Measurements from ENCODE around the gene ARHGAP19. TPM values are rescaled to one million over a fixed set of nuclear protein-coding genes. Genes with fewer than 3 reads are reported as not detected.

Gene ARHGAP19
- total RNA-seq, 5 donors from 2014 or later (not counting 1 experiment from before 2014, with no cell fraction given), result 11.0 to 18.9 (median 15.0) TPM

GRCh38 chr10:97211229-97211628 is 81.2 kb downstream of the ARHGAP19 start:
- 93% methylated on average over 9 of the region's 9 CpGs for WGBS (ENCODE audit: insufficient coverage)
- H3K27ac Mint-ChIP-seq, result no peak overlapping the region
- POLR2A ChIA-PET, result interaction anchor here in 1 of 2 donors (0.5 kb wide), 1 partner anchor 416 kb away, joined by 3 read pairs; no protein-coding TSS in a partner anchor

DNA sequence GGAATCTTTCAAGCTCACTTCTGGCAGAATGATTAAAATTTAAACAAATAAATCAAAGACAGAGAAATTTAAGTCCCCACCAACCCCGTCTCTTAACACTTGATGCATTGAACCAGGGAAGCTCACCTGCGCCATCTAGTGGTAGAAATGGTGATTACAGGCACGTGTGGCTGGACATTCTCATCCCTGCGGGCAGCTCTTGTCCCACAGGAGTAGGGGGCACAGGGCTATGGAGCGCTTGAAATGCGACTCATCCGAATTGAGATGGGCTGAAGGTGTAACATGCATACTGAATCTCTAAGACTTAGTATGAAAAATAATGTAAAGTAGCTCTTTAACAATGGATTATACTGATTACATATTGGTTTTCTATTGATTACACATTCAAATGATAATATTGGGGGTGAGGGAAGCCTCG is 81.9 kb downstream of the ARHGAP19 start:
- CTCF ChIA-PET, result interaction anchor here (0.7 to 3.3 kb wide), 35 partner anchors 8 to 814 kb away, joined by 3 to 104 read pairs (median 4); no protein-coding TSS in a partner anchor
- Histone ChIP-seq H3K36me3 (ENCODE audit: control insufficient read depth in 2 of 2, extremely low read depth in 1 of 2, insufficient read depth in 1 of 2, low read length in 1 of 2) (no peaks in the 10 kb centered on the region), H3K27ac (ENCODE audit: low read length) (no peak overlapping the region), H3K9me3 (no peaks in the 10 kb centered on the region), H3K27me3 (replicated peaks in 1 of 2; ENCODE audit: control insufficient read depth in 2 of 2, extremely low read depth in 1 of 2, insufficient read depth in 2 of 2, low read length in 1 of 2) (peaks cover 0 to 5% of the 10 kb centered on the region in 2 experiments), H3K4me3 (ENCODE audit: control insufficient read depth in 1 of 2, extremely low read depth in 1 of 2, low read length in 1 of 2) (no peak overlapping the region), H3K4me1 (ENCODE audit: control insufficient read depth in 1 of 2, extremely low read depth in 1 of 2, insufficient read depth in 2 of 2, low read length in 2 of 2) (no peaks in the 10 kb centered on the region)
- Mint-ChIP-seq H3K4me3 (no peak overlapping the region), H3K36me3 (no peaks in the 10 kb centered on the region), H3K27ac (no peak overlapping the region), H3K4me1 (no peaks in the 10 kb centered on the region), H3K27me3 (no peaks in the 10 kb centered on the region), H3K9me3 (no peaks in the 10 kb centered on the region)
- DNase-seq (peak in 34 of 35 experiments; percentile 4 to 83 (median 52)), ATAC-seq (replicated peaks in 1 of 4) (peak in 3 of 4 experiments; percentile 34 to 54 (median 44))
- 0% methylated on average over 3 of the region's 8 CpGs for WGBS (ENCODE audit: insufficient coverage)
- POLR2A ChIA-PET, result no interaction called here

More at GRCh38 chr10:97211229-97211628, 81.2 kb downstream of the ARHGAP19 start:
- H3K36me3 ChIP-seq (ENCODE audit: control insufficient read depth in 2 of 2, extremely low read depth in 1 of 2, insufficient read depth in 1 of 2, low read length in 1 of 2), result no peaks in the 10 kb centered on the region
- no peaks in the 10 kb centered on the region for H3K4me1 ChIP-seq (ENCODE audit: control insufficient read depth in 1 of 2, extremely low read depth in 1 of 2, insufficient read depth in 2 of 2, low read length in 2 of 2)
- H3K27me3 Mint-ChIP-seq, result no peaks in the 10 kb centered on the region
- ATAC-seq (replicated peaks in 1 of 4), result no peak
- no peaks in the 10 kb centered on the region for H3K4me1 Mint-ChIP-seq
- no peaks in the 10 kb centered on the region for H3K36me3 Mint-ChIP-seq
- no peaks in the 10 kb centered on the region for H3K9me3 ChIP-seq
- H3K4me3 ChIP-seq (ENCODE audit: control insufficient read depth in 1 of 2, extremely low read depth in 1 of 2, low read length in 1 of 2), result no peak overlapping the region
- H3K9me3 Mint-ChIP-seq, result no peaks in the 10 kb centered on the region
- H3K4me3 Mint-ChIP-seq, result no peak overlapping the region
- CTCF ChIA-PET, result interaction anchor here (0.5 to 3.3 kb wide), 16 partner anchors 8 to 442 kb away, joined by 3 to 104 read pairs (median 6); no protein-coding TSS in a partner anchor
- H3K27ac ChIP-seq (ENCODE audit: low read length), result no peak overlapping the region
- peaks cover 0 to 5% of the 10 kb centered on the region in 2 experiments for H3K27me3 ChIP-seq (replicated peaks in 1 of 2; ENCODE audit: control insufficient read depth in 2 of 2, extremely low read depth in 1 of 2, insufficient read depth in 2 of 2, low read length in 1 of 2)
- no peak for DNase-seq

DNA sequence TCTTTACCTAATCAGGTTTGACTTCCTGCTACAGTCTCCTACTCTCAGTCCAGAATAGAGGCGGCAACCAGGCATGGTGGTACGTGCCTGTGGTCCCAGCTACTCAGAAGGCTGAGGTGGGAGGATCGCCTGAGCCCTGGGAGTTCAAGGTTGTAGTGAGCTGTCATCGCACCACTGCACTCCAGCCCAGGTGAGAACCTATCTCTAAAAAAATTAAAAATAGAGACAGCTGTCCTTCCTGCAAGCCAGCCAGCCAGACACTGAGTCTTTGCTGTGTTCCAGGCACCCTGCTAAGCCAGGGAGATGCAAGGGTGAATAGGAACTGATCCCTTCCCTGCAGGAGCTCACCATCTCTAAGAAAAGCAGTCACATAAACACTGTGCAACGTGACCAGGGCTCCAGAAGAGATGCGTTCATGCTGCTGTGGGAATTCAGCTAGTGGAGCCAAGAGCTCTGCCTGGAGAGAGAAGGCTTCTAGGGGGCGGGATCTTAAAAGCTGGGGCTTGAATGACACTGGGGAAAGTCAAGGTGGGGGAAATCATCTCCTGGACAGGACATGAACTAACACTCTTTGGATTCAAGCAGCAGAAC is 84.6 kb downstream of the ARHGAP19 start:
- 47% methylated on average over 3 of the region's 7 CpGs for WGBS (ENCODE audit: insufficient coverage)
- Mint-ChIP-seq H3K36me3 (no peaks in the 10 kb centered on the region), H3K4me3 (no peak overlapping the region), H3K27me3 (peaks cover 0 to under 1% of the 10 kb centered on the region in 2 donors), H3K27ac (no peak overlapping the region), H3K9me3 (no peaks in the 10 kb centered on the region), H3K4me1 (no peaks in the 10 kb centered on the region)
- H3K9me3 ChIP-seq, result no peaks in the 10 kb centered on the region
- POLR2A ChIA-PET, result no interaction called here
- peaks cover 0 to 7% of the 10 kb centered on the region in 2 experiments for H3K27me3 ChIP-seq (replicated peaks in 1 of 2; ENCODE audit: control insufficient read depth in 2 of 2, extremely low read depth in 1 of 2, insufficient read depth in 2 of 2, low read length in 1 of 2)
- CTCF ChIA-PET, result interaction anchor here (0.5 to 3.2 kb wide), 4 partner anchors 10 to 29 kb away, joined by 3 to 45 read pairs (median 4); no protein-coding TSS in a partner anchor
- DNase-seq (no peak), ATAC-seq (replicated peaks in 1 of 4) (no peak)
- no peaks in the 10 kb centered on the region for H3K36me3 ChIP-seq (ENCODE audit: control insufficient read depth in 2 of 2, extremely low read depth in 1 of 2, insufficient read depth in 1 of 2, low read length in 1 of 2)
- H3K27ac ChIP-seq (ENCODE audit: low read length), result no peak overlapping the region
- H3K4me1 ChIP-seq (ENCODE audit: control insufficient read depth in 1 of 2, extremely low read depth in 1 of 2, insufficient read depth in 2 of 2, low read length in 2 of 2), result no peaks in the 10 kb centered on the region
- H3K4me3 ChIP-seq (ENCODE audit: control insufficient read depth in 1 of 2, extremely low read depth in 1 of 2, low read length in 1 of 2), result no peak overlapping the region

- Mint-ChIP-seq H3K36me3 (no peaks in the 10 kb centered on the region), H3K27me3 (peaks cover 0 to 4% of the 10 kb centered on the region in 2 donors), H3K9me3 (no peaks in the 10 kb centered on the region), H3K4me1 (no peaks in the 10 kb centered on the region), H3K4me3 (no peak overlapping the region), H3K27ac (no peak overlapping the region)
- Histone ChIP-seq H3K36me3 (ENCODE audit: control insufficient read depth in 2 of 2, extremely low read depth in 1 of 2, insufficient read depth in 1 of 2, low read length in 1 of 2) (no peaks in the 10 kb centered on the region), H3K27me3 (replicated peaks in 1 of 2; ENCODE audit: control insufficient read depth in 2 of 2, extremely low read depth in 1 of 2, insufficient read depth in 2 of 2, low read length in 1 of 2) (peaks cover 0 to 7% of the 10 kb centered on the region in 2 experiments), H3K27ac (ENCODE audit: low read length) (no peak overlapping the region), H3K9me3 (no peaks in the 10 kb centered on the region), H3K4me3 (ENCODE audit: control insufficient read depth in 1 of 2, extremely low read depth in 1 of 2, low read length in 1 of 2) (no peak overlapping the region), H3K4me1 (ENCODE audit: control insufficient read depth in 1 of 2, extremely low read depth in 1 of 2, insufficient read depth in 2 of 2, low read length in 2 of 2) (no peaks in the 10 kb centered on the region)
- ChIA-PET CTCF (interaction anchor here (1.0 to 1.9 kb wide), 2 partner anchors 10 kb away, joined by 3 to 5 read pairs; no protein-coding TSS in a partner anchor), POLR2A (interaction anchor here in 1 of 2 donors (0.5 kb wide), 1 partner anchor 30 kb away, joined by 6 read pairs; no protein-coding TSS in a partner anchor)
- ATAC-seq (replicated peaks in 1 of 4) (no peak), DNase-seq (no peak)
- WGBS (ENCODE audit: insufficient coverage), result 97% methylated on average over 4 of the region's 6 CpGs
These were observed 85.3 kb downstream of the ARHGAP19 start for GRCh38 chr10:97207131-97207530.

DNA sequence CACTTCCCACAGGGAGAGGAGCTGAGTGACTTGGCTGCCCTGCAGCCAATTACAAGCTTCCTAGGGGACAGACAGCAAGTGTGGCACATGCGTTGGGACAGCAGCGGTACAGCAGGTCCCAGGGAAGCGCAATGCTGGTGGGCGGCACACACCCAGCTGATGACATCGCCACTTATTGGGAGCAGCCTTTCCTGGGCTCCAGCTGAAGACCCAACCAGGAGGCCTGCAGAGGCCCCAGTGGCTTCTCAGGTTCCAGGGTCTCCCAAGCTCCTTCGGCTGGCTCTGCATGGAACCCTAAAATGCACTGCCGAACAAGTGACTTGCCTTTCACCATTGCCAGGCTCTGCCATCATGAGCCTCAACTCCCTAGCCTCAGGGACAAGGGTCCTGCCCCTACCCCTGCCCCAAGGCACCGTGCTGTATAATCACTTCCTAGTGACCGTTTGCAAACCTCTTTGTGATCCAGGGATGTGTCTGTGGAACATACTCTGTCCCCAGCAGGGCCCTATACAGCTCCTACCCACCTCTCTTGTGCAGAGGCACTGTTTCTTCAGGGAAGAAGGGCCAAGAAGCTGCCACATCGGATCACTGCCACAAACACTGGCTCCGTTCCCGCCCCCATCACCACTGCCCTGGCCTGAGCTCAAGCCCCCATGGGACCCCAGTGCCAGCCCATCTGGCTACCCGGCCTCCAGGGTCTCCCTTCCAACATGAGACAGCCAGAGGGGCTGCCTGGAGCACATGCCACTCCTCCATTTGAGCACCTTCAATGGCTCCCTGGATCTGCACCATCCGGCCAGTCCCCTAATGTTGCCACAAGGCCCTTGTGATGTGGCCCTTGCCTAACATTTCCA is 87.4 kb downstream of the ARHGAP19 start:
- ChIA-PET POLR2A (no interaction called here), CTCF (interaction anchor here (0.6 to 1.9 kb wide), 6 partner anchors 8 to 132 kb away, joined by 3 to 7 read pairs (median 4); no protein-coding TSS in a partner anchor)
- no peak overlapping the region for H3K4me3 Mint-ChIP-seq
- H3K9me3 Mint-ChIP-seq, result no peaks in the 10 kb centered on the region
- H3K27ac Mint-ChIP-seq, result no peak overlapping the region
- WGBS (ENCODE audit: insufficient coverage), result 87% methylated on average over 13 of the region's 14 CpGs
- Histone ChIP-seq H3K36me3 (ENCODE audit: control insufficient read depth in 2 of 2, extremely low read depth in 1 of 2, insufficient read depth in 1 of 2, low read length in 1 of 2) (no peaks in the 10 kb centered on the region), H3K27ac (ENCODE audit: low read length) (no peak overlapping the region), H3K4me1 (ENCODE audit: control insufficient read depth in 1 of 2, extremely low read depth in 1 of 2, insufficient read depth in 2 of 2, low read length in 2 of 2) (no peaks in the 10 kb centered on the region), H3K27me3 (replicated peaks in 1 of 2; ENCODE audit: control insufficient read depth in 2 of 2, extremely low read depth in 1 of 2, insufficient read depth in 2 of 2, low read length in 1 of 2) (peaks cover 0 to 7% of the 10 kb centered on the region in 2 experiments), H3K9me3 (no peaks in the 10 kb centered on the region), H3K4me3 (ENCODE audit: control insufficient read depth in 1 of 2, extremely low read depth in 1 of 2, low read length in 1 of 2) (no peak overlapping the region)
- H3K36me3 Mint-ChIP-seq, result no peaks in the 10 kb centered on the region
- peaks cover 0 to 4% (median 2%) of the 10 kb centered on the region in 3 donors for H3K4me1 Mint-ChIP-seq
- no peak for DNase-seq
- H3K27me3 Mint-ChIP-seq, result peaks cover 2 to 4% of the 10 kb centered on the region in 2 donors
- no peak for ATAC-seq (replicated peaks in 1 of 4)

- Mint-ChIP-seq H3K4me3 (no peak overlapping the region), H3K4me1 (peaks cover 0 to 4% (median 4%) of the 10 kb centered on the region in 3 donors), H3K9me3 (no peaks in the 10 kb centered on the region), H3K36me3 (no peaks in the 10 kb centered on the region), H3K27ac (no peak overlapping the region), H3K27me3 (peaks cover 4 to 10% of the 10 kb centered on the region in 2 donors)
- Histone ChIP-seq H3K9me3 (no peaks in the 10 kb centered on the region), H3K27ac (ENCODE audit: low read length) (no peak overlapping the region), H3K27me3 (replicated peaks in 1 of 2; ENCODE audit: control insufficient read depth in 2 of 2, extremely low read depth in 1 of 2, insufficient read depth in 2 of 2, low read length in 1 of 2) (peaks cover 0 to 12% of the 10 kb centered on the region in 2 experiments), H3K36me3 (ENCODE audit: control insufficient read depth in 2 of 2, extremely low read depth in 1 of 2, insufficient read depth in 1 of 2, low read length in 1 of 2) (no peaks in the 10 kb centered on the region), H3K4me1 (ENCODE audit: control insufficient read depth in 1 of 2, extremely low read depth in 1 of 2, insufficient read depth in 2 of 2, low read length in 2 of 2) (no peaks in the 10 kb centered on the region), H3K4me3 (ENCODE audit: control insufficient read depth in 1 of 2, extremely low read depth in 1 of 2, low read length in 1 of 2) (no peak overlapping the region)
- ATAC-seq (replicated peaks in 1 of 4) (no peak), DNase-seq (no peak)
- ChIA-PET CTCF (interaction anchor here in 1 of 2 donors (0.9 kb wide), 1 partner anchor 9 kb away, joined by 3 read pairs; no protein-coding TSS in a partner anchor), POLR2A (interaction anchor here in 1 of 2 donors (0.5 kb wide), 1 partner anchor 76 kb away, joined by 3 read pairs; no protein-coding TSS in a partner anchor)
- 82% methylated on average over 4 of the region's 7 CpGs for WGBS (ENCODE audit: insufficient coverage)
These were observed 89.2 kb downstream of the ARHGAP19 start for GRCh38 chr10:97203220-97203619.
